KMS-11 (cell line): ENCODE data around the gene STK32A.

Source experiments
- H2AFZ ChIP-seq: fragments of 200-600 bp; sonication (generic); 2 replicates; pipeline ENCODE4 v1.6.1; 2016; ENCODE audit warnings: antibody characterized with exemption, mixed run types, low read depth
- H3K27ac ChIP-seq: fragments of 200-600 bp; sonication (generic); 2 replicates; pipeline ENCODE4 v1.6.1; 2016; ENCODE audit warnings: mild to moderate bottlenecking, mixed run types
- H3K27me3 ChIP-seq: fragments of 200-600 bp; sonication (generic); 2 replicates; pipeline ENCODE4 v1.6.1; 2017; ENCODE audit warnings: mild to moderate bottlenecking, low read depth, mixed run types, moderate library complexity; ENCODE audit not compliant: insufficient read depth
- H3K36me3 ChIP-seq: fragments of 200-600 bp; sonication (generic); 2 replicates; pipeline ENCODE4 v1.6.1; 2017; ENCODE audit warnings: mild to moderate bottlenecking, mixed run types; ENCODE audit not compliant: insufficient read depth
- H3K4me1 ChIP-seq: fragments of 200-600 bp; sonication (generic); 2 replicates; pipeline ENCODE4 v1.6.1; 2016; ENCODE audit warnings: mild to moderate bottlenecking, low read depth, mixed run types; ENCODE audit not compliant: poor library complexity, severe bottlenecking
- H3K4me2 ChIP-seq: fragments of 200-600 bp; sonication (generic); 2 replicates; pipeline ENCODE4 v1.7.0; 2016; ENCODE audit warnings: mild to moderate bottlenecking, mixed run types
- H3K4me3 ChIP-seq: fragments of 200-600 bp; sonication (generic); IDR thresholded peaks from 2 replicates; pipeline ENCODE4 v1.6.1; 2017; ENCODE audit warnings: low read depth, low read length, mixed read lengths; ENCODE audit not compliant: insufficient read depth
- H3K79me2 ChIP-seq: fragments of 200-600 bp; sonication (generic); 2 replicates; pipeline ENCODE4 v1.6.1; 2016; ENCODE audit warnings: low read depth, mixed run types; ENCODE audit not compliant: insufficient read depth
- H3K9ac ChIP-seq: fragments of 200-600 bp; sonication (generic); 2 replicates; pipeline ENCODE4 v1.6.1; 2016; ENCODE audit warnings: mild to moderate bottlenecking, mixed run types
- H4K20me1 ChIP-seq: fragments of 200-600 bp; sonication (generic); 2 replicates; pipeline ENCODE4 v1.6.1; 2016; ENCODE audit warnings: mild to moderate bottlenecking, mixed run types; ENCODE audit not compliant: insufficient read depth
- CTCF ChIP-seq: fragments of 200-600 bp; sonication (generic); conservative IDR thresholded peaks from 2 replicates; pipeline ENCODE4 v1.6.1; 2017; ENCODE audit warnings: low read depth, mild to moderate bottlenecking, antibody characterized with exemption, low read length, moderate library complexity, mixed read lengths

Gene STK32A

GRCh38 chr5:147390654-147391225 lies 155.9 kb downstream of the STK32A start:
- Histone ChIP-seq H4K20me1 (no peaks in the 10 kb centered on the region), H3K27ac (no peak overlapping the region), H3K79me2 (no peaks in the 10 kb centered on the region), H3K27me3 (no peaks in the 10 kb centered on the region), H3K4me2 (no peak overlapping the region), H3K36me3 (no peaks in the 10 kb centered on the region), H3K4me3 (no peak overlapping the region), H2AFZ (no peak overlapping the region), H3K4me1 (peaks cover 52% of the 10 kb centered on the region), H3K9ac (no peak overlapping the region)
- no peak for TF ChIP-seq CTCF

GRCh38 chr5:147391781-147392180 lies 157.0 kb downstream of the STK32A start:
- Histone ChIP-seq H3K4me2 (no peak overlapping the region), H4K20me1 (no peaks in the 10 kb centered on the region), H3K4me3 (no peak overlapping the region), H3K9ac (no peak overlapping the region), H3K36me3 (no peaks in the 10 kb centered on the region), H3K4me1 (peaks cover 47% of the 10 kb centered on the region), H3K27me3 (no peaks in the 10 kb centered on the region), H3K27ac (no peak overlapping the region), H3K79me2 (no peaks in the 10 kb centered on the region), H2AFZ (no peak overlapping the region)
- TF ChIP-seq CTCF, result peak; percentile 59

GRCh38 chr5:147393874-147394672 lies 159.2 kb downstream of the STK32A start:
- no peak overlapping the region for H3K27ac ChIP-seq
- peaks cover 24% of the 10 kb centered on the region for H3K4me1 ChIP-seq
- H4K20me1 ChIP-seq, result no peaks in the 10 kb centered on the region
- no peak overlapping the region for H3K4me3 ChIP-seq
- no peak overlapping the region for H3K9ac ChIP-seq
- H2AFZ ChIP-seq, result no peak overlapping the region
- no peaks in the 10 kb centered on the region for H3K79me2 ChIP-seq
- no peaks in the 10 kb centered on the region for H3K36me3 ChIP-seq
- H3K4me2 ChIP-seq, result no peak overlapping the region
- no peaks in the 10 kb centered on the region for H3K27me3 ChIP-seq
- no peak for TF ChIP-seq CTCF

- H3K79me2 ChIP-seq, result no peaks in the 10 kb centered on the region
- H4K20me1 ChIP-seq, result no peaks in the 10 kb centered on the region
- H3K4me2 ChIP-seq, result no peak overlapping the region
- H3K36me3 ChIP-seq, result no peaks in the 10 kb centered on the region
- no peaks in the 10 kb centered on the region for H3K27me3 ChIP-seq
- TF ChIP-seq CTCF, result no peak
- H3K27ac ChIP-seq, result no peak overlapping the region
- no peak overlapping the region for H3K4me3 ChIP-seq
- peaks cover 10% of the 10 kb centered on the region for H3K4me1 ChIP-seq
- no peak overlapping the region for H3K9ac ChIP-seq
- H2AFZ ChIP-seq, result no peak overlapping the region
Measured at GRCh38 chr5:147396070-147396823, 161.4 kb downstream of the STK32A start.
